NCI-H2029 treated with DMSO at 0.1 percent for 48 hours (cell line): ENCODE data around the gene GRM4.
A peak's percentile ranks its signal among the peaks of the same experiment; 100 is the strongest.
"Not testable (repeated sequence)": the region's sequence is repeated elsewhere in the genome, so short reads cannot be mapped to it uniquely, and the experiment has no call there.

Experiments used
- DNase-seq: peaks from one replicate; lab custom pipeline; 2025; lab: John Stamatoyannopoulos, UW

The GRM4 gene

DNA sequence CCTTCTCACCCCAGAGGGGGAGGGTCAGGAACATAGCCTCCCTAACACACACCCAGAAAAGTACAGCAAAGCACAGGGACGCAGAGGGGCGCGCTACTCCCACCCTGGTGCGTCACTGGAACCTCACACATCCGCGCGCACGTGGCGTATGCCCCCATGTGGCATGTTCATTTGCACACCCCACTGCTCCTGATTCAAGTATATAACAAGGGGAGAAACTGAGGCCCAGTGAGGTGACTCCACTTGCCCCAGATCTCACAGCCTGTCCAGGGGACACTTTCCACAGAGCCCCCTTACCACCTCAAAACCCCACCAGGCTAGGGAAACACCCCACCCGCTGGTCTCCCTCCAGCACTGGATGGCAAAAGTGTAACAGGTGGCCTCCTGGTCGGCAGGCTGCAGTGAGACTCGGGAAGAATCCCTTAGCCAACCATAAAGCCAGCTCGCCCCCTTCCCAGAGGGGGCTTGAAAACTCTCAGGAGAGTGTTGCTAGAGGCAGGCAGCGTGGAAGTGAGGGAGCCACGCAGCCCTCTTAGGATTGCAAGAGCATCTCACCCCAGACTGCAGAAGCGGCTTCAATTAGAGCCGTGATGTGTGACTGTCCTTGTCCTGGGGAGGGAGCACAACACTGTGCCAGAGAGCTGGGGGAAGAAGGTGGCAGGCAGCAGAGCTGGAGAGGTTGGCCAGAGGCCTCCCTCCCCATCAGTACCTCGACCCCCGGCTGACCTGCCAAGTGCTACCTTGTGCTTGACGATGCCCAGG lies at the start of gene GRM4:
Gene GRM4, minus strand, starts transcription at position 67 of the 762 bp plus-strand sequence. CDS start 12,591 bp downstream, outside the sequence.
- no peak for DNase-seq

DNA sequence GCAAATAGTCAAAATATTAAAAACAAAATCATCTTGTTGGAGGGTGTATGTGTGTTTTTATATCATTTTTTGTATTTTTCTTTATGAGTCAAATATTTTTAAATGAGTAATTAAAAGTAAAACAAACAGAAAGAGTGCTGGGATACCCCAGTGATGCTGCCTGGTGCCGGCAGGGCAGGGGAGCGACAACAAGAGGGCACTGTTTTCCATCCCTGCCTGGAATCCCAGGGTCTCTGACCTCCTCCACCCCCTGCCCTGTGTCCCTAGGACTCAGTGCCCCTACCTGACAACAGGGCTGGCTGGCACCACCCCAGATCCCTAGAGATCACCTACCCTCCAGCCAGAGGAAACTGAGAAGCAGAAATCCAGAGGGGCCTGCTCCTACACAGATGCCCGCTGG lies 48.9 kb upstream of the GRM4 start:
- DNase-seq: no peak

- no peak for DNase-seq
These were observed 44.7 kb upstream of the GRM4 start for GRCh38 chr6:34190504-34191122.

- DNase-seq: no peak
These were observed 44.1 kb upstream of the GRM4 start for GRCh38 chr6:34189806-34190503.

GRCh38 chr6:34184726-34185125 lies 38.8 kb upstream of the GRM4 start:
- DNase-seq: not testable (repeated sequence)

- no peak for DNase-seq
These were observed 37.1 kb upstream of the GRM4 start for GRCh38 chr6:34182751-34183531.

- DNase-seq: no peak
These were observed 36.0 kb upstream of the GRM4 start for GRCh38 chr6:34181908-34182307.

DNA sequence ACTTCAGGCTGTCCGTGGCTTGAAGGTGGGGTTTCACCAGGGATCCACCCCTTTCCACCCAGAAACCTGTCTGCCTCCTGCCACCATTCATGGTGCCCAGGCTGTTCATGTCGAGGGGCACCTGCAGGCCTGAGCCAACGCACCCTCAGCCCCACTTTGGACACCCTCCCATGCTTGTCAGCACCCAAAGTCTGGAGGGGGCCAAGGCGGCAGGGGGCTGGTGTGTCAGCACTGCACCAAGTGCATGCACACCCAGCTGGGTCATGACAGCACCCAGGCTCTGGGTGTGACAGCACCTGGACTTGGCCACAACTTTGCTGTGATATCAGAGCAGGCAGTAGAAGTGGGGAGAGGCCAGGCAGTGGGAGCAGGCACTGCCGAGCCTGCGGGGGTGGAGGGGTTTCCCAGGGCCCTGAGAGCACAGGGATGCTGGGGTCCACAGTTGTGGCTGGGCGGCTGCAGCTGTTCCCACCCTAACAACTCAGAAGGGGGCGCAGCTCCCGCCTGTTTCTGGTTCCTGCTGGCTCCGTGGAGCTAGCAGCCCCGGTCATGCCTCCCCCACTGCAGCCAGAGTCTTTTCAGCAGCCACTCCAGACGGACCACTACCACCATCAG lies 33.3 kb upstream of the GRM4 start:
- no peak for DNase-seq

DNA sequence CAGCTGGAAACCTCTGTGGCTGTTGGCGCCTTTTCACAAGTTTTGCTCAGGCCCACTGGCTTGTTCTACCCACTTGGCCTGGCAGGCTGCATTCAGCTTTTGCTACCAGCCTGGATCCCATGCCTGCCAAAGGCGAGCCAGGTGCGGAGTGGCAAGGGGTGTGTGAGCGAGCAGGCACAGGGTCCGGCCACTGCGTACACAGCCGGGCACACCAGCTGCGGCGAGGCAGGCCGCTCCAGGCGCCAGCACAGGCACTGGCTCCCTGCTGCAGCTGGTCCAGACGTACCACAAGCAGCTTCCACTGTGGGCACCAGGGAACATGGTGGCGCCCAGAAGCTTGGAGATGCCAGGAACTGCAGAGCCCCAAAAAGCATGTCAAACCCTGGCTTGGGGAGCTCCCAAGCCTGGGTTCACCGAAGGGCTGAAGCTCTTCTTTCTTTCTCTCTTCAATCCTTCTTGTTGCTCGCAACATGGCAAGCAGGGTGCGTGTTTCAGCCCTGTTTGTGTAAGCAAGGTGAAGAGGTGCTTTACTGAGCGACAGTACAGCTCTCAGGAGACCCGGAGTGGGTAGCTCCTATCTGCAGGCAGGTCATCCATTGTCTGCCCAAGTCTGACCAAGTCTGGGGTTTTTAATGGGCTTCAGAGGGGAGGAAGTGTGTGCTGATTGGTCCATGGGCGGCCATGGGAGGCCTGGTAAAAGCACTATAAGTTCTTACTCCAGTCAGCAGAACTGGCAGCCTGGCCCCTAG lies 32.6 kb upstream of the GRM4 start:
- peak; percentile 29 for DNase-seq

DNA sequence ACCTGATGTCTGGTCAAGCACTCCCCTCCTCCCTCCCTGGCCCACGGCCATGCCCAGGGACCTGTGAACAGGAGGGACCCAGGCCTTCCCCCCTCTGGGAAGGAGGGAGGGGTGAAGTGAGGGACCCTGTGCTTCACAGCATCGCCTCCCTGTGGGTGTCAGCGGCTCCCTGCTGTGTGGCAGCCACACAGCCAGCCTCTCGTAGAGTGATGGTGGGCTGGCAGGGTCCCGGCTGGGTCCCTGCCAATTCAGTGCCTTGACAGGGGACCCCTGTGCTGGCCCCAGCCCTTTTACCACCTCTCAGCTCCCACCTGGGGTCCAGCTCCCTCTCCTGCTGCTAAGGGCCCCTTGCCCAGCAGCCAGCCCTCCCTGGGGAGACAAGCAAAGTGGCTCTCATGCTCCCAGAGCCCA lies 31.3 kb upstream of the GRM4 start:
- no peak for DNase-seq

- DNase-seq: no peak
These were observed 30.6 kb upstream of the GRM4 start for GRCh38 chr6:34176261-34177031.

GRCh38 chr6:34174846-34175399 lies 29.0 kb upstream of the GRM4 start:
- DNase-seq: no peak

- DNase-seq: no peak
These were observed 27.3 kb upstream of the GRM4 start for GRCh38 chr6:34172961-34173775.

- no peak for DNase-seq
These were observed 24.5 kb upstream of the GRM4 start for GRCh38 chr6:34170346-34170745.

DNA sequence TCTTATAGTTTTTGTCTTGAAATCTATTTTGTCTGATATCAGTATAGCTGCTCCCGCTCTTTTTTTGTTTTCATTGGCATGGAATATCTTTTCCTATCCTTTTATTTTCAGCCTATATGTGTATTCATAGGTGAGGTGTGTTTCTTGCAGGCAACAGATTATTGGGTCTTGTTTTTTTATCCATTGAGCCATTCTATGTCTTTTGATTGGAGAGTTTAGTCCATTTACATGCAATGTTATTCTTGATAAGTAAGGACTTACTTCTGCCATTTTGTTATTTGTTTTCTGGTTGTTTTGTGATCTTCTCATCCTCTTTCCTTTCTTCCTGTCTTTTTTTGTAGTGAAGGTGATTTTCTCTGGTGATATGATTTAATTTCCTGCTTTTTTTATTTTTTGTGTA lies 24.0 kb upstream of the GRM4 start:
- DNase-seq: no peak

- DNase-seq: no peak
These were observed 16.1 kb upstream of the GRM4 start for GRCh38 chr6:34161857-34162515.

DNA sequence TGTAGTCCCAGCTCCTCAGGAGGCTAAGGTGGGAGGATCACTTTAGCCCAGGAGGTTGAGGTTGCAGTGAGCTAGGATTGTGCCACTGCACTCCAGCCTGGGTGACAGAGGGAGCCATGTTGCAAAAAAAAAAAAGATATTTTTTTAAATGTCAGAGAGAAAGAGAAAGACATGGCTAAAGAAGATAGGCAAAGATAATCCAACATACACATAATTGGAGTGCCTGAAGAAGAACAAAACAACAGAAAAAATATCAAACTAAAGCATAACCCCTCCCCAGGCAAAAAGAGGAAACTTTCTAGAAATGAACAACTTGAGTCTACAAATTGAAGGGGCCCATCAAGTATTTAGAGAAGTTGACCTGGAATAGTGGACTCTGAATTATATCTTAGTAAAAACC lies 14.0 kb upstream of the GRM4 start:
- no peak for DNase-seq

DNA sequence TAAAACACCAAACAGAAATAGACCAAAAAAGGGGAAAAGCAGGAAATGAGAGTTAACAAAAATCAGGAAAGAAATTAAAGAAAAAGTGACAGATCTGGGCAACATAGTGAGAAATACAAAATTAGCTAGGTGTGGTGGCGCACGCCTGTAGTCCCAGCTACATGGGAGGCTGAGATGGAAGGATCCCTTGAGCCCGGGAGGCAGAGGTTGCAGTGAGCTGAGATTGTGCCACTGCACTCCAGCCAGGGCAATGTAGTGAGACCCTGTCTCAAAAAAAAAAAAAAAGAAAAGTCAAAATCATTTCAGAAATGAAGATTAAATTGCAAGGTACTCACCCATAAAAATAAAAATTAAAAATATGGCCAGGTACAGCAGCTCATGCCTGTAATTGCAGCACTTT lies 13.0 kb upstream of the GRM4 start:
- DNase-seq: no peak

- DNase-seq: no peak
These were observed 12.0 kb upstream of the GRM4 start for GRCh38 chr6:34157851-34158250.
